ELR (cell line): ENCODE measurements around the gene SYPL2.
"Not testable (repeated sequence)": the region's sequence is repeated elsewhere in the genome, so short reads cannot be mapped to it uniquely, and the experiment has no call there.

Experiments used
- DNase-seq: peaks from one replicate; pipeline ENCODE4 v3.0.0-alpha.2; 2015; ENCODE audit warnings: low read depth

Gene SYPL2

GRCh38 chr1:109470245-109470644, 3.9 kb downstream of the SYPL2 start:
- DNase-seq: no peak

- no peak for DNase-seq
These were observed 6.4 kb downstream of the SYPL2 start for GRCh38 chr1:109472779-109473178.

- DNase-seq: not testable (repeated sequence)
These were observed 7.1 kb downstream of the SYPL2 start for GRCh38 chr1:109473284-109474057.

- no peak for DNase-seq
These were observed 8.4 kb downstream of the SYPL2 start for GRCh38 chr1:109474697-109475096.

- no peak for DNase-seq
These were observed 8.9 kb downstream of the SYPL2 start for GRCh38 chr1:109475261-109475660.

GRCh38 chr1:109476825-109477224, 10.5 kb downstream of the SYPL2 start:
- no peak for DNase-seq

- DNase-seq: no peak
These were observed 11.5 kb downstream of the SYPL2 start for GRCh38 chr1:109477821-109478220.

- no peak for DNase-seq
These were observed 12.5 kb downstream of the SYPL2 start for GRCh38 chr1:109478806-109479205.

- no peak for DNase-seq
These were observed 13.0 kb downstream of the SYPL2 start for GRCh38 chr1:109479311-109479710.

GRCh38 chr1:109479901-109480300, 13.6 kb downstream of the SYPL2 start:
- DNase-seq: no peak

- no peak for DNase-seq
These were observed 15.3 kb downstream of the SYPL2 start for GRCh38 chr1:109481646-109482045.

GRCh38 chr1:109482242-109482641, 15.9 kb downstream of the SYPL2 start:
- DNase-seq: no peak

- peak; percentile 27 for DNase-seq
These were observed 16.7 kb downstream of the SYPL2 start for GRCh38 chr1:109482791-109483671.

- DNase-seq: peak; percentile 91
These were observed 17.5 kb downstream of the SYPL2 start, which contains the start of gene ATXN7L2 for GRCh38 chr1:109483672-109484518. ATXN7L2 (plus strand) TSS chr1:109483905; CDS start chr1:109483954, 49 bp downstream.

GRCh38 chr1:109484519-109484975, 18.2 kb downstream of the SYPL2 start:
- DNase-seq: peak; percentile 26

GRCh38 chr1:109485001-109485400, 18.7 kb downstream of the SYPL2 start:
- DNase-seq: peak; percentile 51

GRCh38 chr1:109487261-109487660, 20.9 kb downstream of the SYPL2 start:
- no peak for DNase-seq

- peak; percentile 23 for DNase-seq
These were observed 21.9 kb downstream of the SYPL2 start for GRCh38 chr1:109488201-109488600.

GRCh38 chr1:109488696-109489095, 22.4 kb downstream of the SYPL2 start:
- DNase-seq: no peak

- peak; percentile 70 for DNase-seq
These were observed 23.9 kb downstream of the SYPL2 start for GRCh38 chr1:109490029-109490933.

- DNase-seq: no peak
These were observed 24.6 kb downstream of the SYPL2 start for GRCh38 chr1:109490934-109491302.
